Measurements from ENCODE around the gene VSTM5. TPM values are rescaled to one million over a fixed set of nuclear protein-coding genes. Genes with fewer than 3 reads are reported as not detected.

Gene VSTM5
- total RNA-seq, 2 donors from 2014 or later: 1.4 to 2.4 TPM

DNA sequence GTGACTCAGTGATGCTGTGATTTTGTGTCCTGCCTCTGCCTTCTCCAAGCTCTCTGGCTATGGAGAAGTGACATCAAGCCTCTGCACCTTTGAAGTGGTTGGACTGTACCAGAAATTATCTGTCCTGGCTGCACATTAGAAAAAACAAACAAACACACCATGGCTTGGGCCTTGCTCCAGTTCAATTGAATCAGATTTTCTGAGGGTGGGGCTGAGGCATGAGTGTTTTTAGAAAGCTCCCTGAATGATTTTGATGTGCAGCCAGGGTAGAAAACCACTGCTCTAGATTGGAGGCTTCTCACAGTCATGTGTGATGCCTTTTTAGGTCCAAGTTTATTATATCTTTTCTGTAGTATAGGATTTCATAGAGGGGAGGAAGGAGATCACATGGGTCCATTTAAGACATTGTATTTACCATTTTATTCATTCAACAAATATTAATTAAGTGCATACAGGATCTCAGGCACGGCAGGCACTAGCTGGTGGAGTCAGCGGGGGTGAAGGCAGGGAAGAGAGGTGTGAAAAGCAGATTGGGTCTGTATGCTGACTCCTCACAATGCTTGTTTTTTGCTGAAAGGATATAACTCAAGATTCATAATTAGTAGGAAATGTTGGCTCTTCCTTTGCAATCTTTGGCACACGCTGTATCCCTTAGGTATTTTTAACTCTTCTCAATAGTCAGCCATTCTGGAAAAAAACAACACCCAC lies 7.1 kb upstream of the VSTM5 start:
- TF ChIP-seq, protein P1, sequence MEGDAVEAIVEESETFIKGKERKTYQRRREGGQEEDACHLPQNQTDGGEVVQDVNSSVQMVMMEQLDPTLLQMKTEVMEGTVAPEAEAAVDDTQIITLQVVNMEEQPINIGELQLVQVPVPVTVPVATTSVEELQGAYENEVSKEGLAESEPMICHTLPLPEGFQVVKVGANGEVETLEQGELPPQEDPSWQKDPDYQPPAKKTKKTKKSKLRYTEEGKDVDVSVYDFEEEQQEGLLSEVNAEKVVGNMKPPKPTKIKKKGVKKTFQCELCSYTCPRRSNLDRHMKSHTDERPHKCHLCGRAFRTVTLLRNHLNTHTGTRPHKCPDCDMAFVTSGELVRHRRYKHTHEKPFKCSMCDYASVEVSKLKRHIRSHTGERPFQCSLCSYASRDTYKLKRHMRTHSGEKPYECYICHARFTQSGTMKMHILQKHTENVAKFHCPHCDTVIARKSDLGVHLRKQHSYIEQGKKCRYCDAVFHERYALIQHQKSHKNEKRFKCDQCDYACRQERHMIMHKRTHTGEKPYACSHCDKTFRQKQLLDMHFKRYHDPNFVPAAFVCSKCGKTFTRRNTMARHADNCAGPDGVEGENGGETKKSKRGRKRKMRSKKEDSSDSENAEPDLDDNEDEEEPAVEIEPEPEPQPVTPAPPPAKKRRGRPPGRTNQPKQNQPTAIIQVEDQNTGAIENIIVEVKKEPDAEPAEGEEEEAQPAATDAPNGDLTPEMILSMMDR (IDR thresholded peaks at IDR 0.05): no peak
- H3K36me3 ChIP-seq: no peaks in the 10 kb centered on the region
- no peak overlapping the region for H3K9ac ChIP-seq (ENCODE audit: low read depth in 2 of 2, low read length in 2 of 2)
- H3K4me3 ChIP-seq: no peak overlapping the region
- no peaks in the 10 kb centered on the region for H3K27me3 ChIP-seq
- DNase-seq: no peak
- no peaks in the 10 kb centered on the region for H3K9me3 ChIP-seq
- no peak overlapping the region for H3K27ac ChIP-seq
- H3K4me1 ChIP-seq: no peaks in the 10 kb centered on the region
- intact Hi-C loops (cut with DNase I): no loop called here

- H3K27ac ChIP-seq: no peak overlapping the region
- H3K36me3 ChIP-seq: no peaks in the 10 kb centered on the region
- H3K9ac ChIP-seq (ENCODE audit: low read depth in 2 of 2, low read length in 2 of 2): no peak overlapping the region
- H3K9me3 ChIP-seq: no peaks in the 10 kb centered on the region
- no peak overlapping the region for H3K4me3 ChIP-seq
- intact Hi-C loops (cut with DNase I): no loop called here
- H3K27me3 ChIP-seq: no peaks in the 10 kb centered on the region
- no peaks in the 10 kb centered on the region for H3K4me1 ChIP-seq
- TF ChIP-seq, protein P1 (IDR thresholded peaks at IDR 0.05): no peak
- DNase-seq: no peak
Measured at GRCh38 chr11:93852242-93852641, 1.8 kb upstream of the VSTM5 start.

- TF ChIP-seq, protein P1 (IDR thresholded peaks at IDR 0.05): no peak
- H3K27ac ChIP-seq: peak overlapping the region; percentile 80
- DNase-seq: peak; percentile 79
- H3K4me1 ChIP-seq: no peaks in the 10 kb centered on the region
- intact Hi-C loops (cut with DNase I): no loop called here
- peak overlapping the region; percentile 52 for H3K4me3 ChIP-seq
- peak overlapping the region; percentile 37 to 70 for H3K9ac ChIP-seq (ENCODE audit: low read depth in 2 of 2, low read length in 2 of 2)
- H3K27me3 ChIP-seq: no peaks in the 10 kb centered on the region
- no peaks in the 10 kb centered on the region for H3K36me3 ChIP-seq
- H3K9me3 ChIP-seq: no peaks in the 10 kb centered on the region
Measured at GRCh38 chr11:93849751-93850593, 446 bp downstream of the VSTM5 start.

- TF ChIP-seq, protein P1 (IDR thresholded peaks at IDR 0.05): no peak
Measured at GRCh38 chr11:93849201-93849600, 1.2 kb downstream of the VSTM5 start.

GRCh38 chr11:93846411-93846810 lies 4.0 kb downstream of the VSTM5 start:
- H3K36me3 ChIP-seq: no peaks in the 10 kb centered on the region
- no peak overlapping the region for H3K9ac ChIP-seq (ENCODE audit: low read depth in 2 of 2, low read length in 2 of 2)
- H3K4me1 ChIP-seq: no peaks in the 10 kb centered on the region
- no peak overlapping the region for H3K27ac ChIP-seq
- intact Hi-C loops (cut with DNase I): no loop called here
- no peak overlapping the region for H3K4me3 ChIP-seq
- TF ChIP-seq, protein P1 (IDR thresholded peaks at IDR 0.05): no peak
- no peak for DNase-seq
- H3K9me3 ChIP-seq: no peaks in the 10 kb centered on the region
- H3K27me3 ChIP-seq: no peaks in the 10 kb centered on the region

More at GRCh38 chr11:93849201-93849600, 1.2 kb downstream of the VSTM5 start:
- no peaks in the 10 kb centered on the region for H3K9me3 ChIP-seq
- peak overlapping the region in 1 of 2 donors; percentile 70 for H3K9ac ChIP-seq (ENCODE audit: low read depth in 2 of 2, low read length in 2 of 2)
- intact Hi-C loops (cut with DNase I): no loop called here
- H3K4me1 ChIP-seq: no peaks in the 10 kb centered on the region
- H3K36me3 ChIP-seq: no peaks in the 10 kb centered on the region
- H3K4me3 ChIP-seq: no peak overlapping the region
- H3K27me3 ChIP-seq: no peaks in the 10 kb centered on the region
- H3K27ac ChIP-seq: peak overlapping the region; percentile 80
- DNase-seq: no peak

Measured in colonic mucosa (tissue), 4 donors.